Muscle layer of duodenum (tissue), 2 donors: ENCODE data around the gene WNT1.
A peak's percentile ranks its signal among the peaks of the same experiment; 100 is the strongest.

Experiments
- H3K27ac ChIP-seq: one replicate; pipeline ENCODE4 v1.7.0; 2013; ENCODE audit warnings: mild to moderate bottlenecking, low read length
- H3K27me3 ChIP-seq: one replicate; pipeline ENCODE4 v1.7.0; 2013; ENCODE audit warnings: low read depth, mild to moderate bottlenecking, control low read depth, low read length
- H3K36me3 ChIP-seq, 2 donors: one replicate each; pipeline ENCODE4 v1.7.0; 2013; ENCODE audit warnings: low read length in 2 of 2, control low read depth in 1 of 2, mild to moderate bottlenecking in 1 of 2; ENCODE audit not compliant: insufficient read depth in 2 of 2, control insufficient read depth in 1 of 2
- H3K4me1 ChIP-seq, 2 donors: one replicate each; pipeline ENCODE4 v1.7.0; 2013; ENCODE audit warnings: low read length in 2 of 2, mild to moderate bottlenecking in 2 of 2, control low read depth in 1 of 2, moderate library complexity in 1 of 2; ENCODE audit not compliant: insufficient read depth in 2 of 2, control insufficient read depth in 1 of 2
- H3K4me3 ChIP-seq, 2 donors: one replicate each; pipeline ENCODE4 v1.7.0; 2013; ENCODE audit warnings: low read length in 2 of 2, low read depth in 1 of 2, mild to moderate bottlenecking in 1 of 2
- H3K9me3 ChIP-seq, 2 donors: one replicate each; pipeline ENCODE4 v1.7.0; 2013; ENCODE audit warnings: low read length in 2 of 2, control low read depth in 1 of 2, mild to moderate bottlenecking in 1 of 2; ENCODE audit not compliant: control insufficient read depth in 1 of 2
- donor health status: healthy.

Gene WNT1

DNA sequence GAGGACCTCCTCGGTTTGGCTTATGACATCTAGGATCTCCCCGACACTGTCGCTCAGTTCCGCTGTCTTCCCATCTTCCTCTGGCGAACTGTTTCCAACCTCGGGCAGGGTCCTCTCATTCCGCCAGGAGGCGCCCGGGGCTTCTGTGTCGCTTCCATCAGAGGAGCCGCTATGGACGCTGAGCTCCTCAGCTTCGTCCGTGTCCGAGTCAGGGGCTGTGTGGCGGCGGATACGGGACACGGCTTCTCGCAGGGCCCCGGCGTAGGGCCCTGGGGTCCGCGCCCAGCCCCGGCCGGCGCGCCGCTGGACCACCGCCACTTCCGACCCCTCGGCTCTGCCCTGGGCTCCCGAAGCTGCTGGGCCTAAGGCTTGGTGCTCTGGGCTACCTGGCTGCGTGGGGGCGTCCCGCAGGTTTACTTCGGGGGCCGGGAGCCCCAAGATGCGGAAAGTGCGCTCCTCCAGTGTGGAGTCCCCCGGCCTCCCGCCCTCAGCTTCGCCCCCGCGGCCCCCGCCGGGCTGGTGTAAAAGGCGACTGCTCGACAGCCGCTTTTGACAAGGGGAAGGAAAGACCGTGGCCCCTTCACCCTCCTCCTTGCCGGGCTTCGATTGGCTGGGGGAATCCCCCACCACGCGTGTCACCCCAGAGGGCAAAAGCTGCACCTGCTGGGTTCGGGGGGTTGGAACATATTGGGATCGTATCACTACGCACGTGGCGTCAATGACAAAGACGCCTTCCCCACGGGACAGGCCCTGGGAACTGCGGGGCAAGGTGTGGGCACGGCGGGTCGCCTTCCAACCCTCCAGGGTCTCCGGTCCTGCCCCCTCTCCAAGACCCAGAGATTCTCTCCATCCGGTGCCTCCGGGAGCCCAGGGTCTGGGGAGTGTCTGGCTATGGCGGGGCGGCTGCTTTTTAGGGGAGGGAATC lies 18.9 kb downstream of the WNT1 start:
- peaks cover 0 to 40% of the 10 kb centered on the region in 2 donors for H3K4me1 ChIP-seq
- H3K9me3 ChIP-seq: no peaks in the 10 kb centered on the region
- H3K27me3 ChIP-seq: peaks cover 46% of the 10 kb centered on the region
- H3K4me3 ChIP-seq: peak overlapping the region; percentile 34 to 57
- peaks cover 8 to 12% of the 10 kb centered on the region in 2 donors for H3K36me3 ChIP-seq
- no peak overlapping the region for H3K27ac ChIP-seq

DNA sequence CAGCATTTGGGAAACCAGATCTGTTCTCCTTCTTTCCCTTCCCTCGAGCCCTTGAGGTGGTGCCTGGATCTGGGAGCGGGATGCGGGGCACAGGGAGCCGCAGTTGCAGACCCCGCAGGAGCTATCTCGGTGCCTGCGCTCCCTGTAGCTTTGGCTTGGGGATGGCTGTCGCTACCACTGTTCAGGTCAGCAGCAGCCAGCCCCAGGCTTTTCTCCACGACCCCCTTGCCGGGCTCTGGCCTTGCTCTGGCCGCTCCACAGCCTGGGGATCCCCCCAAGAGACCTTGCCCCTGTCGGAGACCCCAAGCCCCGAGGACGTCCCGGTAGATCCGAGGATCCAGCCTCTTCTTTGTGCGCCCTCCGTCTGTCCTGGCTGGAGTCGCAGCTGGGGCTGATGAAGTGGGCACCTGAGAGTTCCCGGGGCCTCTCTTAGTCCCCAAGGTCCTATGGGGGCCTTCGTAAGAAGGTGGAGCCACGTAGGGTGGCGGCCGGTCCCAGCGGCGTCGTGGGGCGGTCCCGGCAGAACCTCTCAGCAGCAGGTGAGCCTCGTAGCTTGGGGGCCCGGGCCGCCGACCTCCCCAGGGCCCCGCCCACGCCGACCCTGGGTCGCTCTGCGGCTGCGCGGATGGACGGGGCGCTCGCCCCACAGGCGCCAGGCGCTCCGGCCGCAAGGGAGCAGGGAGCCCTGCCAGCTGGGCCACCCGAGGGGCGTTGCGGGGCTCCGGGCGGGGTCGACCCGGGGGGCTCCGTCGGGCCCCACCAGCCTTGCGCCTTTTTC lies 19.8 kb downstream of the WNT1 start:
- Histone ChIP-seq H3K4me3 (peak overlapping the region; percentile 16 to 57), H3K36me3 (peaks cover 16 to 21% of the 10 kb centered on the region in 2 donors), H3K4me1 (peaks cover 0 to 40% of the 10 kb centered on the region in 2 donors), H3K27ac (no peak overlapping the region), H3K27me3 (peaks cover 44% of the 10 kb centered on the region), H3K9me3 (no peaks in the 10 kb centered on the region)

DNA sequence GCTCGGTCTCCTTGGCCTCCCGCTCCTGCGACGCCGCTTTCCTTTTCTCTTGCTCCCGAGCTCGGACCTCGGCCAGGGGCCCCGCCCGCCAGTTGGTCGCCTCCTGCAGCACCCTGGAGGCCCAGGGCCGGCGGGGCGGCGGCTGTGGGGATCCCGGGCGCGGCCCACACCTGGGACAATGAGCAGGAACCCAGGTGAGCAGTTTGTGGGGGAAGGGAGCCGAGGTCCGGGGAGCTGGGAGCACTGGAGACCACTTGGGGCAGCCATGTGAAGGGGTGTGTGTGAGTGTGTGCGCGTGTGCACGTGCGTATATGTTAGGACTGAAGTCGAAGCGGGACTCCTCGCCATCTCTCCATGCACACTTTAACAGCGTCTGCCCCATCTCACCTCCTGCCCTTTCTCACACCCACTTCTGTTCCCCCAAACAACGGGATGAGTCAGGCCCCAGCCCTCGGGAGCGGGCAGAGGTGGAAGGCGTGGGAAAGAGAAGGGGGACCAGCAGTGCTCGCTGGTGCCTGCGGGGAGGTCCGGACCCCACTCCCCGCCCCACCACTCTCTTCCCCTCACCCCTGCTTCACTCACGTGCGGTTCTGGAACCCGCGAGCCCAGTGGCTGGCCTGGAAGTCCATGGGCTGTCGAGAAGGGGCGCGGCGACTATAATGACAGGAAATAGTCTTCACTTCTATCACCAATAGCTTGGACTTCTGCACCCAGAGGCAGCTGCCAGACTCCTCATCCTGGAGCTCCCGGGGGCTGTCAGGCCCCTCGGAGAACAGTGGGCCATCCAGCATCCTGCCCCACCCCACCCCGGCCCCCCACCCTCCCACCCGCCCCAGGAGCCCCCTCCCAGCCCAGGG lies 20.6 kb downstream of the WNT1 start:
- H3K9me3 ChIP-seq: no peaks in the 10 kb centered on the region
- H3K4me3 ChIP-seq: peak overlapping the region; percentile 16 to 57
- H3K4me1 ChIP-seq: peaks cover 0 to 40% of the 10 kb centered on the region in 2 donors
- peaks cover 25 to 29% of the 10 kb centered on the region in 2 donors for H3K36me3 ChIP-seq
- H3K27ac ChIP-seq: no peak overlapping the region
- H3K27me3 ChIP-seq: peaks cover 36% of the 10 kb centered on the region

DNA sequence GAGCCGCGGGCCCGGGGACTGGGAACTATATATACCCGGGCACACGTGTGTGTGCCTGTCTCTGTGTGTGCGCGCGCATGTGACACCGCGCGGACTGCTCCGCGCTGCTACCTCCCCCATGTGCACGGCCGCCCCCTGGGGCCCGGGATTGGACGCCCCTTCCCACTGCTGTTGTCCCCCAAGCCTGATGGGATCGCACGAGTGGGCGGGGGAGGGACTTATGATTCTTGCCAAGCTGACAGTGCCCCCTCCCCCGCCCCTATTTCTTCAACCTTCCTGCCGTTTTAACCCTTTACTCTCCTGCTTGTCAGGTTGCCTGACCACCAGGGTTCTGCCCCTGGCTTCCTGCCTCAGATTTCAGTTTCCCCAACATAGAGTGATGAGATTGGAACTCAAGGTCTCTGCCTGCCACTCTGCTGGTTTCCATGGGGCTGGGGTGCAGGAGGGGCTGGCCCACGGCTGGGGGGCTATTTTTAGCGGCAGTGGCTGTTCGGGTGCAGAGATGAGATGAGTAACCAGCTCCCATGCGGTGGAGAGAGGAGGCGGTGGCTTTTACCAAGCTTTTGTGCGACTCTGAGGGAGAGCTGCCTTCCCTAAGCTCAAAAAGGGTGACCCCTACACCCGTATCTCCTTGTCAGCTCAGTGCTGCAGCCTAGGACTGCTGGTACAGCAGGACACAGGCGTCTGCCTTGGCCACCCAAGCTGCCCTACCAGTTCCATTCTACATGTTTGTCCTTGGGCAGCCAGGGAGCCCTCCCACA lies 21.4 kb downstream of the WNT1 start, which contains the start of gene DDN:
Gene DDN, minus strand, starts transcription at position 5 of the 761 bp plus-strand sequence. CDS start 88 bp downstream, outside the sequence.
- Histone ChIP-seq H3K4me1 (peaks cover 0 to 40% of the 10 kb centered on the region in 2 donors), H3K4me3 (peak within 1 kb of the TSS; percentile 16 to 57), H3K27me3 (peaks cover 28% of the 10 kb centered on the region), H3K36me3 (peaks cover 29 to 37% of the 10 kb centered on the region in 2 donors), H3K27ac (no peak within 1 kb of the TSS), H3K9me3 (no peaks in the 10 kb centered on the region)

DNA sequence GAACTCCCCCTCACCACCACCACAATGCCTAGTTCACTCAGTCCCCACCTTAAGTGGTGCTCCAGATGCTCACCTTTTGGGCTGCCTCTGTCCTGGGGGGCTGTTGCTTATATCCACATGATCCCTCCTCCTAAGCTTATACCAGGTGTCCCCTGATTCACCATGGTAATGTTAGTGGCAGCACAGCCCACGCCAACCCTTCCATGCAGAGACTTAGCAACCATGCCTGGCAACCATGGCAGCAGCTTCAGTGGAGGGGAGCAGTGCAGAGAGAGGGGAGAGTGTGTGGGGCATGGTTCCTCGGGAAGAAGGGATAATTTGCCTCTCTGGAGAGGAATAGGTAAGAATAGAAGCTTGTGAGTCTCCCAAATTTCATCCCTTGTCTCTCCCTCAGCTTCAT lies 22.2 kb downstream of the WNT1 start:
- Histone ChIP-seq H3K4me1 (peaks cover 0 to 36% of the 10 kb centered on the region in 2 donors), H3K9me3 (no peaks in the 10 kb centered on the region), H3K36me3 (peaks cover 37 to 45% of the 10 kb centered on the region in 2 donors), H3K4me3 (no peak overlapping the region), H3K27ac (no peak overlapping the region), H3K27me3 (peaks cover 22% of the 10 kb centered on the region)

DNA sequence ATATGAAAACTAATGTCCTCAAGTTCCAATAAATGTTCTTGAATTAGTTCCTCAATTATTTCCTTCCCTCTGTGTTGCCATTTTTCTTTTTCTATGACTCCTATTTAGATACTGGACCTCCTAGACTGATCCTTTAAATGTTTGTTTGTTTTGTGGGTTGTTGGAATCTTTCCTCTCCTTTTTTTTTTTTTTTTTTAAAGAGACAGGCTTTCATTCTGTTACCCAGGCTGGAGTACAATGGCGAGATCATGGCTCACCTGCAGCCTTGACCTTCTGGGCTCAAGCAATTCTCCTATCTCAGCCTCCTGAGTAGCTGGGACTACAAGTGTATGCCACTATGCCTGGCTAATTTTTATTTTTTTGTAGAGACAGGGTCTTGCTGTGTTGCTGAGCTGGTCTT lies 30.8 kb downstream of the WNT1 start:
- Histone ChIP-seq H3K9me3 (no peaks in the 10 kb centered on the region), H3K4me3 (no peak overlapping the region), H3K36me3 (peaks cover 32 to 53% of the 10 kb centered on the region in 2 donors)

DNA sequence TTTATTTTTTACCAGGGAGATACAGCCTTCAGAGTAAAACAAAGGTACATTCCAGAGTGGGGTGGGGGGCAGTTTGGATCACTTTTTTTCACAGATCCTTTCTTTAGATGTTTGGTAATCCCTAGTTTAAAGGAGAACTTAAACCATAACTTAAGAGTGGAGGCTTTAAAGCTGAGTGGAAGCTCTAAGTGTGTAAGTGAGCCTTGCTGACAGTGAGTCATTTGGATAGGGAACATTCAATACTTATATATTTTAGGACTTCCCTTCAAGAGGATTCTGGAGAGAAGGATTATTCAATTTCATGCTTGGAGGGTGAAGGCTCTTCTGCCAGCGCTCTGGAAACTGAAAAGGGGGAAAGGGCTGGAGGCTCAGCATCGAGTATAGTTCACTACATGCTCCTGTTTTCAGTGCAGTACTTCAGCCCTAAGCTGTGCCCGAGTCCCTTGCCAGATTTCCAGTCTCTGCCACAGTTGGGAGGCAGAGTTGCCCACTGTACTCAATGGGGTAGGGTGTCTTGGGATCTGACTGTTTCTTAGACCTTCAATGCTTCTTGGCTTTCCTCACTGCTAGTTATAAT lies 32.1 kb downstream of the WNT1 start:
- no peaks in the 10 kb centered on the region for H3K27me3 ChIP-seq
- peaks cover 22 to 41% of the 10 kb centered on the region in 2 donors for H3K36me3 ChIP-seq
- no peaks in the 10 kb centered on the region for H3K9me3 ChIP-seq
- H3K4me1 ChIP-seq: no peaks in the 10 kb centered on the region
- no peak overlapping the region for H3K4me3 ChIP-seq
- no peak overlapping the region for H3K27ac ChIP-seq

More for the DNA sequence above, 30.8 kb downstream of the WNT1 start:
- H3K27me3 ChIP-seq: no peaks in the 10 kb centered on the region
- no peaks in the 10 kb centered on the region for H3K4me1 ChIP-seq
- H3K27ac ChIP-seq: no peak overlapping the region

DNA sequence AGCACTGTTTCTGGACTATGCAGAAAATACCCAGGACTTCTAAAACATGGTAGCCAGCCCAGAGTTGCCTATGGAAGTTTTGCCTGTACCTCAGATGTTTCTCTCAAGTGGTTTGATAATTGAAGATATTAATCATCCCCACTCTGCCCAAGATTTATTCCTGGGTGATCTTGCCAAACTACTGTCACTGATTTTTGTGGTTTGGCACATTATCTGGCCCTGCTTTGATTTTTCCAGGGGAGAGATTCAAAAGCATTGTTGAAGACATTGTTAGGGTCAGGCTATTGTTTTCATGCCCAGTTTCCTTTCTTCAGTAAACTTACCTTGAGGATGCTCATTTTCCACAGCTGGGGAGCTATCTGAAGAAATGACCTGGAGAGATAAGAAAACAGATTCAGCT lies 34.6 kb downstream of the WNT1 start:
- Histone ChIP-seq H3K27ac (no peak overlapping the region), H3K36me3 (peaks cover 20 to 37% of the 10 kb centered on the region in 2 donors), H3K9me3 (no peaks in the 10 kb centered on the region), H3K4me1 (peaks cover 0 to 13% of the 10 kb centered on the region in 2 donors), H3K27me3 (no peaks in the 10 kb centered on the region), H3K4me3 (no peak overlapping the region)

DNA sequence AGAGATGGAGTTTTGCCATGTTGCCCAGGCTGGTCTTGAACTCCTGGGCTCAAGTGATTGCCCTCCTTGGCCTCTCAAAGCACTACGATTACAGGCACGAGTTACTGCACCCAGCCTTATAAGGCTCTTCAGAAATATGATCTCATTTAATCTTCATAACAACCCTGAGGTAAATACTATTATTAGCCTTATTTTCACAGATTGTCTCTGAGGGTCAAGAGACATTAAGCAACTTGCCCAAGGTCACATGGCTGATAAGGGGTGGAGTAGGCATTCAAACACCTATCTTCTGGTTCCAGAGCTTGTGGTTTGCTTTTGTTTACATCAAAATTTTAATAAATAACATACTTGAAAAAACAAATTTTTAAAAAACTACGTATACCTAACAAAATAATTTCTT lies 35.3 kb downstream of the WNT1 start:
- Histone ChIP-seq H3K4me1 (peaks cover 0 to 15% of the 10 kb centered on the region in 2 donors), H3K4me3 (no peak overlapping the region), H3K36me3 (peaks cover 20 to 35% of the 10 kb centered on the region in 2 donors), H3K9me3 (no peaks in the 10 kb centered on the region), H3K27me3 (no peaks in the 10 kb centered on the region), H3K27ac (no peak overlapping the region)

DNA sequence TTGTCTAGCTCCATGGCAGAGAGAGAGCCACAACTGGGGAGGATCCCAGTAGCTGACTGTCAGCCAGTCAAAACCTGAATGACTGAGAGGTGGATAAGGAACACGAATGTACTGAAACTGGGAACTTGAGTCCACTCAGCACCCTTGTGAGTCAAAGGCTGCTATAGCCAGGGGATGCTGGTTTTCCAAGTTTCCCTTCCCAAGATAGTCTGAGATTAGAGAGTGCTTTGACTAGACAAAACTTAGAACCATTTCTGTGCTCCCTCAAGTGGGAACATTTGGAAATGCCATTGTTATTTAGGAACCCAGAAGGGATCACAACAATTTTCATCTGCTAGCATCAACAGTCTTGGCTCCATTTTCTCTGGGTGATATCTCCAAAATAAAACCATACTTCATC lies 36.4 kb downstream of the WNT1 start:
- Histone ChIP-seq H3K9me3 (no peaks in the 10 kb centered on the region), H3K27me3 (no peaks in the 10 kb centered on the region), H3K4me3 (no peak overlapping the region), H3K4me1 (peaks cover 0 to 15% of the 10 kb centered on the region in 2 donors), H3K36me3 (peaks cover 20 to 27% of the 10 kb centered on the region in 2 donors), H3K27ac (no peak overlapping the region)
